Activated naive CD8-positive, alpha-beta T cell treated with anti-CD3 and anti-CD28 coated beads for 36 hours (primary cell): ENCODE data around the gene DEF6. TPM values are rescaled to one million over a fixed set of nuclear protein-coding genes. Genes with fewer than 3 reads are reported as not detected.

Experiments
- DNase-seq: peaks from one replicate; pipeline ENCODE4 v3.0.0; 2021
- H3K27ac Mint-ChIP-seq: one replicate; pipeline ENCODE4 v1.8.0; 2022; ENCODE audit warnings: mild to moderate bottlenecking, moderate library complexity, mixed read lengths
- H3K27me3 Mint-ChIP-seq: one replicate; pipeline ENCODE4 v1.8.0; 2022; ENCODE audit warnings: mild to moderate bottlenecking, mixed read lengths
- H3K36me3 Mint-ChIP-seq: one replicate; pipeline ENCODE4 v1.8.0; 2021; ENCODE audit warnings: mild to moderate bottlenecking, mixed read lengths
- H3K4me1 Mint-ChIP-seq: one replicate; pipeline ENCODE4 v1.8.0; 2021; ENCODE audit warnings: mixed read lengths
- H3K4me3 Mint-ChIP-seq: one replicate; pipeline ENCODE4 v1.8.0; 2022; ENCODE audit warnings: mild to moderate bottlenecking, moderate library complexity, mixed read lengths
- H3K9me3 Mint-ChIP-seq: one replicate; pipeline ENCODE4 v1.8.0; 2022; ENCODE audit warnings: mixed read lengths
- total RNA-seq, 2 experiments: library from RNA; stranded (reverse); gene quantifications; one replicate each; pipeline ENCODE4 v1.2.3, GENCODE V29; 2021

The DEF6 gene
- total RNA-seq, 2 experiments from 2014 or later, result 74.3 to 75.7 TPM

DNA sequence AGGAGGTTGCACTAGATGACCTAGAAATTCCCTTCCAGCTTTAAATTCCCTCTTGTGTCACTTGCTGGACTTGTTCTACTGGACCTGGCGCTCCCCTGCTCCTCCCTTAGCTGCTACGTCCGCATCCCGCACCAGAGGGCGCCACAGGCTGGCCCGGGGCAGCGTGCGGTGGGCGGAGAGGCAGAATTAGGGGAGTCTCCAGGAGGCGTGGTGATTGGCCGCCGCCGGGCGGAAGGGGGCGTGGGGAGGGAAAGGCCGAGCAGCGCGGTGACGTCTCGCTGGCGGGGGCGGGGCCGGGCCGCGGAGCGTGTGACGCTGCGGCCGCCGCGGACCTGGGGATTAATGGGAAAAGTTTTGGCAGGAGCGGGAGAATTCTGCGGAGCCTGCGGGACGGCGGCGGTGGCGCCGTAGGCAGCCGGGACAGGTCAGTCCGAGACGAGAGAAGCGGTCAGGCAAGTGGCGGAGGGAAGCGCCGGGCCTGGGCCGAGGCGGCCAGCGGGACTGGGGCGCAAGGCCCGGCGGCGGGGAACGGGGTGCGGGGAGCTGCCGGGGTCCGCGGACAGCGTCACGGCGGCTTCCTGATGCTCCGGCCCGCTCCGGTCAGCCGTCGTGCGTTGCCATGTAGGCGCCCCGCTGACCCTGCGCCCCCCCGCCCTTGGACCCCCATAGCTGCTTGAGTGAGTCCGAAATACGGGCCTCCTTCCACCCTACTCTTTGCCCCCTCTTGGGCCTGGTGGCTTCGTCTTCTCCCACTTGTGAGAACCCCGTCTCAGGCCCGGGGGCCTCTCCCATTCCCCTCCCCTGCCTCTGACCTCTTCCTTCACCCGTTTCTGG lies 44.9 kb downstream of the DEF6 start, which contains the start of gene PPARD:
Gene PPARD (plus strand): TSS at position 301 of the 834 bp plus-strand sequence. CDS start 68,530 bp downstream, outside the sequence.
- Mint-ChIP-seq H3K36me3 (peaks cover 23% of the 10 kb centered on the region), H3K27me3 (no peaks in the 10 kb centered on the region), H3K9me3 (no peaks in the 10 kb centered on the region), H3K4me1 (peaks cover 35% of the 10 kb centered on the region), H3K27ac (peak within 1 kb of the TSS; percentile 92), H3K4me3 (peak within 1 kb of the TSS; percentile 92)
- DNase-seq, result peak; percentile 99

DNA sequence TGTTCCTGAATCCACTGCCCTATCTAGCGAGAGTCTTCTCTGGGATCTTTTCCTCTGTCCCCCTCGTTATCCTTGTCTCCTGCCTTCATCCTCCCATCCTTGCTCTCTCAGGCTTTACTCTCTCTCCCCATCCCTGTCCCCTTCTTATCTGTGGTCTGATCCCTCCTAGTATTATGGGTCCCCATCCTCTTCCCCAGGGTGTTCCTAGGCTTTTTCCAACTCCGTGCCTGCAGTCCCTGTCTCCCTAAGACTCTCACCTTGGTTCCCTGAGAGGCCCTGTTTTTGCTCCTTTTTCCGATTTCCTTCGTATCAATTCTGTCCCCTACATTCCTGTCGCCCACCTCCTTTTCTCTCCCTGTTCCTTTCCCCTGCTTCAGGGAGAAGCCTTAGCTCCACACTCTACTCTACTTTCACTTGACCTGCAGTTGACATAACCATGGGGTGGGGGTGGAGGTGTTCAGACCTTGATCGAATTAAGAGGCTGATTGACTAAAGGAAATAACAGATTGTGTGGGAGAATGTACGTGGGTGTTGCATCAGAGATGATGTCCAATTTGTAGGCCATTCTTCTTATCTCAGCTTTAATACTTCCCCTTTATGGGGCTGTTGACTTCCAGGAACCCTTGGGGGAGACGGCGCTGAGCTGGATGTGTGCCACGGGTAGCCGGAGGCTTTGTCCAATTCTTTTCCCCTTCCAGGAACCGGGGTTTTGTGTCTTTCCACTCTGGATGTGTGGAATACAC lies 45.6 kb downstream of the DEF6 start:
- Mint-ChIP-seq H3K27ac (peak overlapping the region; percentile 81), H3K4me1 (peaks cover 38% of the 10 kb centered on the region), H3K9me3 (no peaks in the 10 kb centered on the region), H3K27me3 (no peaks in the 10 kb centered on the region), H3K36me3 (peaks cover 26% of the 10 kb centered on the region), H3K4me3 (peak overlapping the region; percentile 88)
- DNase-seq, result no peak

DNA sequence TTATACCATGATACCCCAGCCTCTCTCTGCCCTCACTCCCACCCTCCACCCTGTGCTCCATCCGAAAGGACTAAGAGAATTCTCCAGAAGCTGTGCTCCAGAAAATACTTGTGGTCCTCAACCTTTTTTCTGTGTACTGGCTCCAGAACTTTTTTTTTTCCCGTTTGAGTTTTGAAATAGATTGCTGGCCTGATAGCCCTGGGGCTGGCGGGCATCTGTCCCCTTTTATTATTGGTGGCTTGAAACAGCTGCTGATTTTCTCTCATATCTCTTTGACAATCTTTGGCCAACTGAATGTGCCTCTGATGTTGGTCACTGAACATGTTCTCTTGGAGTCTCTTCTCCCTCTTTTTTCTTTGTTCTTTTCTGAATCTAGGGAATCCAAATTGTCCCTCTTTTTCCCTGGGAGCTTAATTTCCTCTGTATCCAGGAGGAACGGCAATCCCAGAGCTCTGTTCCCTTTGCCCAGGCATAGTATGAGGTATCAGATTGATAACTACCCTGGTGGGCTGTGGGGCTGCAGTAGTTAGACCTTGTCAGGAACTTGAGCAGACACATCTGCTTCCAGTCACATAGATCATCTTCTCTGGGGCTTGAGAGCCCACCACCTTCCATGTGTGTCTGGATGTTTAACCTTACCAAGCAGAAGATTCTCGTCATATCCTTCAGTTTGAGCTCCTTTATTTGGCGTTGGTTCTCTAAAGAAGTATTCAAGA lies 46.4 kb downstream of the DEF6 start:
- Mint-ChIP-seq H3K4me3 (peak overlapping the region; percentile 88), H3K27ac (peak overlapping the region; percentile 81), H3K9me3 (no peaks in the 10 kb centered on the region), H3K27me3 (no peaks in the 10 kb centered on the region), H3K36me3 (peaks cover 31% of the 10 kb centered on the region), H3K4me1 (peaks cover 43% of the 10 kb centered on the region)
- DNase-seq, result no peak

DNA sequence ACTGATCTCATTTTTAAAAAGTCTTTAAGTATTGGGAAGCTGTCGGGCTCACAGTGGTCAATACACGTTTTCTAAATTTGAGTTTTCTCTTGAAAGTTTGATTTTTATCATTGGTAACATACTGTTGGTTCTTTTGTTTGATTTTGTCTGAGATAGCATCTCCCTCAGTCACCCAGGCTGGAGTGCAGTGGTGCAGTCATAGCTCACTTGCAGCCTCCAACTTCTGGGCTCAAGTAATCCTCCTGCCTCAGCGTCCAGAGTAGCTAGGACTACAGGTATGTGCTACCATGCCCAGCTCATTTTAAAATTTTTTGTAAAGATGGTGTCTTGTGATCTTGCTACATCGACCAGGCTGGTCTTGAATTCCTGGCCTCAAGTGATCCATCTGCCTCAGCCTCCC lies 53.8 kb downstream of the DEF6 start:
- Mint-ChIP-seq H3K4me1 (peaks cover 36% of the 10 kb centered on the region), H3K27me3 (no peaks in the 10 kb centered on the region), H3K9me3 (no peaks in the 10 kb centered on the region), H3K27ac (peak overlapping the region; percentile 31), H3K36me3 (peaks cover 48% of the 10 kb centered on the region), H3K4me3 (no peak overlapping the region)
- no peak for DNase-seq

DNA sequence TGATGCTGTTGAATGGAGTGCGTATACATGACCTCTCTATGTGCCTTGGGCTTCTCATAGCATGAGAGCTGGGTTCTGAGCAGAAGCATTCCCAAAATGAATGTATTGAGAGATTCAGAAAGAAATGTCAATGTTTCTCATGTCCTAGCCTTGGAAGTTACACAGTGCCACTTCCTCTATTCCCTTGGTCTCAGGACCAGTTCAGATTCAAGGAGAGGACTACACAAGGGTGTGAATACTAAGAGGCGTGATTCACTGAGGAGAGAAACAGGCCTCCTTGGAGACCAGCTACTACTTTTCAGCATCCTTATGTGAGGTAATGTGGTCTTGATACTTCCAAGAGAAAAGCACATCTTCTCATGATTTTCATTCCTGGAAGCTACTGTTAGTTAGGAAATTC lies 55.1 kb downstream of the DEF6 start:
- Mint-ChIP-seq H3K36me3 (peaks cover 49% of the 10 kb centered on the region), H3K27me3 (no peaks in the 10 kb centered on the region), H3K27ac (peak overlapping the region; percentile 1), H3K9me3 (no peaks in the 10 kb centered on the region), H3K4me3 (no peak overlapping the region), H3K4me1 (peaks cover 32% of the 10 kb centered on the region)
- no peak for DNase-seq

DNA sequence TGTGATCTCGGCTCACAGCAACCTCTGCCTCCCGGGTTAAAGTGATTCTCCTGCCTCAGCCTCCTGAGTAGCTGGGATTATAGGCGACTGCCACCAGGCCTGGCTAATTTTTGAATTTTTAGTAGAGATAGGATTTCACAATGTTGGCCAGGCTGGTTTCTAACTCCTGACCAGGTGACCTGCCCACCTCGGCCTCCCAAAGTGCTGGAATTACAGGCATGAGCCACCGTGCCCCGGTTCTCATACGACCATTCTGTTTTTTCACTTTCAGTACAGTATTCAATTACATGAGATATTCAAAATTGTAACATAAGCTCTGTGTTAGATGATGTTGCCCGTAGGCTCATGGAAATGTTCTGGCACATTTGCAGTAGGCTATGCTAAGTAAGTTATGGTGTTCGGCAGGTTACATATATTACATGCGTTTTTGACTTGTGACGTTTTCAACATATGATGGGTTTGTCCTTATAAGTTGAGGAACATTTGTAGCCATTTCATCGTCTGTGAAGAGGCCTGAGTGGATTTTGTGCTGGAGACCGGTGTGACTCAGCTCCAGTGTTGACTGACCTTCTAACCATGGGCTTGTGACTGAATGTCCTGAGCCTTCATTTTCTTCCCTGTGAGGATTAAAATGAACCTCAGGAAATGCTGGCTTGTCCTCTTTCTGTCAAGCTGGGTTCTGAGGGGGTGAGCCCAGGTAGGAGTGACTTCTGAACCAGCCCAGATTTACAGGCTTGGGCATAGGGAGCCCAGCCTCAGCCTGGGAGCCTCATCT lies 56.9 kb downstream of the DEF6 start:
- Mint-ChIP-seq H3K4me3 (no peak overlapping the region), H3K27me3 (no peaks in the 10 kb centered on the region), H3K36me3 (peaks cover 41% of the 10 kb centered on the region), H3K4me1 (peaks cover 33% of the 10 kb centered on the region), H3K9me3 (no peaks in the 10 kb centered on the region), H3K27ac (no peak overlapping the region)
- DNase-seq, result no peak

DNA sequence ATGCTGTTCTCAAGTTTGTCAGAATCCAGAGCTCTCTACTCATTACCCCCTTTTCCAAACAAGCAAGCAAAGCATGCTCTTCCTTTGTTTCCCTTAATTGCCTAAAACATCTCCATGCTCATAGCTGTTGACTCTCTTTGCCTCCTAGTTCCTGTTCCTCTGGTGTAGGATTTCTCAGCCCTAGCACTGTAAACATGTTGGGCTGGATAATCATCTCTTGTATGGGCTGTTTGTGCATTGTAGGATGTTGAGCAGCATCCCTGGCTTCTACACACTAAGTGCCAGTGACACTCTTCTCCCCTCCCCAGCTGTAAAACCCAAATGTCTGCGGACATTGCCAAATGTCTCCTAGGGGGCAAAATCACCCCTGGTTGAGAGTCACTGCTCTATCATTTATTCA lies 58.8 kb downstream of the DEF6 start:
- no peak for DNase-seq
- Mint-ChIP-seq H3K27ac (no peak overlapping the region), H3K4me3 (no peak overlapping the region), H3K27me3 (no peaks in the 10 kb centered on the region), H3K4me1 (peaks cover 28% of the 10 kb centered on the region), H3K9me3 (no peaks in the 10 kb centered on the region), H3K36me3 (peaks cover 30% of the 10 kb centered on the region)

DNA sequence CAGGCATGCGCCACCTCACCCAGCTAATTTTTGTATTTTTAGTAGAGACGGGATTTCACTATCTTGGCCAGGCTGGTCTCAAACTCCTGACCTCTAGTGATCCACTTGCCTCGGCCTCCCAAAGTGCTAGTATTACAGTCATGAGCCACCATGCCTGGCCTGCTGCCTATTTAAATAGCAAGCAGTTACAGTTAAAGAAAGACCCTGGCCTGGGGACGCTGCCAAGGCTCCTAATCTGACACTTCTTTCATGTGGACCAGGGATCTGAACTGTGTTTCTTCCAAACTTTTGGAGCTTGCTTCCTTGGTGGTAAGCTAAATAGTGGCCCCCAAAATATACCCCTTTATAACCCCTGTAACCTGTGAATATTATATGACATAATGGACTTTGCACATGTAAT lies 60.1 kb downstream of the DEF6 start:
- no peak for DNase-seq
- H3K4me1 Mint-ChIP-seq, result peaks cover 37% of the 10 kb centered on the region
- H3K27ac Mint-ChIP-seq, result no peak overlapping the region
- peaks cover 18% of the 10 kb centered on the region for H3K36me3 Mint-ChIP-seq
- H3K9me3 Mint-ChIP-seq, result no peaks in the 10 kb centered on the region
- H3K4me3 Mint-ChIP-seq, result no peak overlapping the region
- H3K27me3 Mint-ChIP-seq, result no peaks in the 10 kb centered on the region

DNA sequence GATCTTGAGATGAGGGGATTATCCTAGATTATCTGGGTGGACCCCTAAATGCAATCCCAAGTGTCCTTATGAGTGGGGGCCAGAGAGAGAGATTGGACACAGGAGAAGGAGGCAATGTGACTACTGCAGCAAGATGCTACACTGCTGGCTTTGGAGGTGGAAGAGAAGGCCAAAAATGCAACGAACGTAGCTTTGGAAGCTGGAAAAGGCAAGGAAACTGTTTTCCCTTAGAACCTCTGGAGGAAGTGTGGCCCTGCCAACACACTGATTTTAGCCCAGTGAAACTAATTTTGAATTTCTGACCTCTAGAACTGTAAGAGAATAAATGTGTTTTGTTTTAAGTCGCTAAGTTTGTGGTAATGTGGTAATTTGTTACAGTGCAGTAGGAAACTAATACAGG lies 60.5 kb downstream of the DEF6 start:
- peaks cover 38% of the 10 kb centered on the region for H3K4me1 Mint-ChIP-seq
- no peaks in the 10 kb centered on the region for H3K9me3 Mint-ChIP-seq
- no peak overlapping the region for H3K27ac Mint-ChIP-seq
- peaks cover 17% of the 10 kb centered on the region for H3K36me3 Mint-ChIP-seq
- no peak overlapping the region for H3K4me3 Mint-ChIP-seq
- no peak for DNase-seq
- H3K27me3 Mint-ChIP-seq, result no peaks in the 10 kb centered on the region

DNA sequence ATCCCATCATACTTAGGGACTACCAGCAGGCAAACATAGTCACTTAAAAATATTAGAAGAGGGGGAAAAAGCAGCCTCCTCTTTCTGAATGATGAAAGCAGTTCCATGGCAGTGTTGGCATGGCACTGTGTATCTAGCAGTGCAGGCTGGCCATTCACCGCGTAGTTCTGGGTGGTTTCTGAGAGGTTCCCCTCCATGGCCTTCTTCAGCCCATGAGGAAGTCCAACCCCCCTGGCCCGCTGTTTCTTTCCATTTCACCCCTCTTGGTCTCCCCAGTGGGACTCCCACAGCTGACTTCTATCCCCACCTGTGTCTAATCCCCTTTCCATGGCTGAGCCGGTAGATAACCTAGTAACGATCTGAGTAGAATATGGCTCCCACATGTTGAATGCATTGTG lies 61.7 kb downstream of the DEF6 start:
- no peak for DNase-seq
- Mint-ChIP-seq H3K4me3 (no peak overlapping the region), H3K27me3 (no peaks in the 10 kb centered on the region), H3K36me3 (peaks cover 17% of the 10 kb centered on the region), H3K9me3 (no peaks in the 10 kb centered on the region), H3K4me1 (peaks cover 38% of the 10 kb centered on the region), H3K27ac (no peak overlapping the region)

DNA sequence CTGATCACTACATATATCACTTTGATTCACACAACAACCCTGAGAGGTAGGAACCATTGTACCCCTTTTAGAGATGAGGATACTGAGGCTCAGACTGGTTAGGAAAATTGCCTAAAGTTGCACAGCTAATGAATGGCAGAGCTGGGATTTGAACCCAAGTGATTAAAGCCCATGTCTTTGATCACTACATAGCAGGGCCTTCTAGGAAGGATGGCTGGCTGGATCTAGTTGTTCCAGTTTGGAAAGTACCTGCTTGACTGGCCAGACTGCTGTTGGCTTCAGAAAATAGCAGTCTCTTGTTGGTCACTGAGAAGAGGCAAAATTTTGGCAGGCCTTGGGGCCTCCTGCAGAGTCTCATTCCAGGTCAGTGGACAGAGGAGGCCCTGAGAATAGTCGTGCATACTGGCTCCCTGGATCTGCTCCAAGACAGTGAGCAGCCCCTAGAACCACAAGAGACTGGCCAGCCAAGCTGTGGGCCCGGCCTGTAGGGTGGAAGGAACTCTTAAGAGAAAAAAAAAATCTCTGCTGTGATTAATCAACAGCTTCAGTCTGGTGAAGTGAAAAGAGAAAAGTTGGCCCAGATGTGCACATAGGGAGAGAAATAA lies 62.2 kb downstream of the DEF6 start:
- H3K9me3 Mint-ChIP-seq, result no peaks in the 10 kb centered on the region
- peaks cover 38% of the 10 kb centered on the region for H3K4me1 Mint-ChIP-seq
- DNase-seq, result no peak
- peaks cover 13% of the 10 kb centered on the region for H3K36me3 Mint-ChIP-seq
- H3K27me3 Mint-ChIP-seq, result no peaks in the 10 kb centered on the region
- no peak overlapping the region for H3K4me3 Mint-ChIP-seq
- H3K27ac Mint-ChIP-seq, result no peak overlapping the region

DNA sequence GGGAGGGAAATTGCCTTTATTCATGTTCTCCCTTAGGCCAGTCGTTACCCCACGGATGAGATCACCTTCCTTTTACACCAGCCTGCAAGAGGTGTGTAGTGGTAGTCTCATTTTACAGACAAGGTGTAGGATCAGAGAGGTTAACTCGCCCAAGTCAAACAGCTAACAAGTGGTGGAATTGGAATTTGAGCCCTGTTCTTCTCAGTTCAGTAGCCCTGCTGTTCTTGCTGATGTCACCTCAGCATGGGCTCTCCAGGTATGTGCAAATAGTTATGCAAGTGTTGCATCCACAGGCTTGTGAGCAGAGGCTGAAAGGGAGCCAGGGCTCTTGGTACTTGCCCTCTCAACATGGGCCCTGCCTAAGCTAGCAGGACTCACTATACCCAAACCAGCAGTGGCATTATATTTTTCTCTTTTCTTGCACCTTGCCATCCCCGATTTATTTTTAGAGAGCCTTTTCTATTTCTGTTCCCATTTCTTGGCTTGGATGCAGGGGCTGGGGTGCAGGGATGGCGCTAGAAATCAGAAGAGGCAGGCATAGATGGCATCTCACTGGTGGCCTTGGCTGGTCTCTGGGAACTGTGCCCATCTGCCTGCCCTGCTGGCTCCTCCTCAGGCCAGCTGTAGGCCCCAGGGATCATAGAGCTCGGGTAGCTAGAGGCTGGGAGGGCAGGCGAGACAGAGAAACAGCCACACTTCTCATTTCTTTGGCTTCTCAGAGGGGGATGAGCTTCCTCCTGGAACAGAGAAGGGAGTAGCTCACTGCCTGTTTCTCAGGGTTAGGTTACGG lies 62.9 kb downstream of the DEF6 start:
- H3K4me1 Mint-ChIP-seq, result peaks cover 38% of the 10 kb centered on the region

DNA sequence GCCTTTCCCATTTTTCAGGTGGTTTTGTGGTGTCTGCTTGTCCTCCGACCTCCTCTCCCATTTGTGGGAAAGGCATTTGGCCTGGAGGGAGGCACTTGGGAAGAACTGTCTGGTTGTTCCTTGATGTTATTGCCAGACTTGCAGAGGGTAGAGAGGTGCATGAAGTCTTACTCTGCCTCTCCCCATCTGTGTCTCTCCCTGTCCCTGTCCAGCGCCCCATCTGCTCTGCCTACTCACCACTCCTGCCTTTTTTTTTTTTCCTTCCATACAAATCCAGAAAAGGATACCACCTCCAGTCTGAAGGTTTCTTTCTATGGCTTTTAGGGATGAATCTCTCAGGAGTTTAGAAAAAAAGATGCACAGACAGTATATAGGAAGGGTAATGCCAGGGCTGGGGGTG lies 64.6 kb downstream of the DEF6 start:
- peaks cover 45% of the 10 kb centered on the region for H3K4me1 Mint-ChIP-seq
- H3K27ac Mint-ChIP-seq, result no peak overlapping the region
- DNase-seq, result no peak
- H3K27me3 Mint-ChIP-seq, result no peaks in the 10 kb centered on the region
- H3K9me3 Mint-ChIP-seq, result no peaks in the 10 kb centered on the region
- H3K36me3 Mint-ChIP-seq, result peaks cover 14% of the 10 kb centered on the region
- H3K4me3 Mint-ChIP-seq, result no peak overlapping the region

More for the DNA sequence above, 62.9 kb downstream of the DEF6 start:
- Mint-ChIP-seq H3K36me3 (peaks cover 14% of the 10 kb centered on the region), H3K27ac (peak overlapping the region; percentile 18), H3K9me3 (no peaks in the 10 kb centered on the region), H3K27me3 (no peaks in the 10 kb centered on the region), H3K4me3 (no peak overlapping the region)
- no peak for DNase-seq
